ENCODE measurements around the gene MSH2.

DNA sequence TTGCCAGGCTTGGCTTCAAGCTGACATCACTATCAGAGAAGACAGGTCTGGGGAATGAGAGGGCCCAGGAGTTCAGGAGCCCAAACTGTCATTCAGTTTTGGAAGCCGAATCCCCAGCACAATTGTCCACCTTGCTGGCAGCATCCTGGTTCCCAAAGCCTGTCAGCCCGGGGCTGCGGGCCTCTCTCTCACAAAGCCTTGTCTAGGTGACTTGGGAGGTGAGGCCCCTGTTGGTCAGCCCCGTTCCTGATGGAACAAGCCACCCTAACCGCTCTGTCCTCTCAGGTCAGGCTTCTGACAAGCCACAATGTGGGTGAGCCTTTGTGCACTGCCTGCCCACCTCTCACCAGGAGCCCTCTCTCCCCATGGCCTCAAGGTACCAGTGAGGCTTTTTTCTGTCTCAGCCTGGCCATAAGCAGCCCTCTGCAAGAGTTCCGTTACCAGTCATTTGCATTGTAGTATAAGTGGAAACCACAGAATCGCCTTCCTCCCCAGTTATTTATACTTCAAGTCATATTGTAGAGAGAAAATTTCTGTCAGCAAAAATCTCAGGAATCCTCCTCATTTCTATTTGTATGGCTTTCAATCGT, 100.6 kb downstream of the MSH2 start:
- TF ChIP-seq TAF15 (IDR thresholded peaks at IDR 0.05; ENCODE audit: low read depth, low read length, poor library complexity, severe bottlenecking) = no peak
- no peak for TF ChIP-seq KDM5B (CRISPR knock-in tag; IDR thresholded peaks at IDR 0.05; ENCODE audit: borderline replicate concordance)
- TF ChIP-seq, protein P1, sequence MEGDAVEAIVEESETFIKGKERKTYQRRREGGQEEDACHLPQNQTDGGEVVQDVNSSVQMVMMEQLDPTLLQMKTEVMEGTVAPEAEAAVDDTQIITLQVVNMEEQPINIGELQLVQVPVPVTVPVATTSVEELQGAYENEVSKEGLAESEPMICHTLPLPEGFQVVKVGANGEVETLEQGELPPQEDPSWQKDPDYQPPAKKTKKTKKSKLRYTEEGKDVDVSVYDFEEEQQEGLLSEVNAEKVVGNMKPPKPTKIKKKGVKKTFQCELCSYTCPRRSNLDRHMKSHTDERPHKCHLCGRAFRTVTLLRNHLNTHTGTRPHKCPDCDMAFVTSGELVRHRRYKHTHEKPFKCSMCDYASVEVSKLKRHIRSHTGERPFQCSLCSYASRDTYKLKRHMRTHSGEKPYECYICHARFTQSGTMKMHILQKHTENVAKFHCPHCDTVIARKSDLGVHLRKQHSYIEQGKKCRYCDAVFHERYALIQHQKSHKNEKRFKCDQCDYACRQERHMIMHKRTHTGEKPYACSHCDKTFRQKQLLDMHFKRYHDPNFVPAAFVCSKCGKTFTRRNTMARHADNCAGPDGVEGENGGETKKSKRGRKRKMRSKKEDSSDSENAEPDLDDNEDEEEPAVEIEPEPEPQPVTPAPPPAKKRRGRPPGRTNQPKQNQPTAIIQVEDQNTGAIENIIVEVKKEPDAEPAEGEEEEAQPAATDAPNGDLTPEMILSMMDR (CRISPR knock-in tag; IDR thresholded peaks at IDR 0.05) = no peak
- no peak for TF ChIP-seq ZSCAN29 (CRISPR knock-in tag; conservative IDR thresholded peaks at IDR 0.05)
- no peak for TF ChIP-seq IRF2 (CRISPR knock-in tag; IDR thresholded peaks at IDR 0.05)
- no peak for TF ChIP-seq TCF7L2 (IDR thresholded peaks at IDR 0.05; ENCODE audit: low read depth, low read length)
- no peak for TF ChIP-seq FOXO1 (CRISPR knock-in tag; IDR thresholded peaks at IDR 0.05)
- TF ChIP-seq, protein P2, sequence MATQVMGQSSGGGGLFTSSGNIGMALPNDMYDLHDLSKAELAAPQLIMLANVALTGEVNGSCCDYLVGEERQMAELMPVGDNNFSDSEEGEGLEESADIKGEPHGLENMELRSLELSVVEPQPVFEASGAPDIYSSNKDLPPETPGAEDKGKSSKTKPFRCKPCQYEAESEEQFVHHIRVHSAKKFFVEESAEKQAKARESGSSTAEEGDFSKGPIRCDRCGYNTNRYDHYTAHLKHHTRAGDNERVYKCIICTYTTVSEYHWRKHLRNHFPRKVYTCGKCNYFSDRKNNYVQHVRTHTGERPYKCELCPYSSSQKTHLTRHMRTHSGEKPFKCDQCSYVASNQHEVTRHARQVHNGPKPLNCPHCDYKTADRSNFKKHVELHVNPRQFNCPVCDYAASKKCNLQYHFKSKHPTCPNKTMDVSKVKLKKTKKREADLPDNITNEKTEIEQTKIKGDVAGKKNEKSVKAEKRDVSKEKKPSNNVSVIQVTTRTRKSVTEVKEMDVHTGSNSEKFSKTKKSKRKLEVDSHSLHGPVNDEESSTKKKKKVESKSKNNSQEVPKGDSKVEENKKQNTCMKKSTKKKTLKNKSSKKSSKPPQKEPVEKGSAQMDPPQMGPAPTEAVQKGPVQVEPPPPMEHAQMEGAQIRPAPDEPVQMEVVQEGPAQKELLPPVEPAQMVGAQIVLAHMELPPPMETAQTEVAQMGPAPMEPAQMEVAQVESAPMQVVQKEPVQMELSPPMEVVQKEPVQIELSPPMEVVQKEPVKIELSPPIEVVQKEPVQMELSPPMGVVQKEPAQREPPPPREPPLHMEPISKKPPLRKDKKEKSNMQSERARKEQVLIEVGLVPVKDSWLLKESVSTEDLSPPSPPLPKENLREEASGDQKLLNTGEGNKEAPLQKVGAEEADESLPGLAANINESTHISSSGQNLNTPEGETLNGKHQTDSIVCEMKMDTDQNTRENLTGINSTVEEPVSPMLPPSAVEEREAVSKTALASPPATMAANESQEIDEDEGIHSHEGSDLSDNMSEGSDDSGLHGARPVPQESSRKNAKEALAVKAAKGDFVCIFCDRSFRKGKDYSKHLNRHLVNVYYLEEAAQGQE (IDR thresholded peaks at IDR 0.05; ENCODE audit: borderline replicate concordance in 1 of 2, low read depth in 1 of 2, low read length in 2 of 2) = no peak
